GM18499 (cell line): ENCODE results near the gene MAP2K1.
"Not testable (repeated sequence)": the region's sequence is repeated elsewhere in the genome, so short reads cannot be mapped to it uniquely, and the experiment has no call there.

Experiments used
- ATAC-seq: cut with Tn5 transposase; IDR thresholded peaks from one replicate; pipeline ENCODE4 v1.9.1; 2021; ENCODE audit warnings: moderate number of reproducible peaks; ENCODE audit not compliant: insufficient read depth, unreplicated experiment

MAP2K1 gene

GRCh38 chr15:66390678-66391077 lies 4.0 kb downstream of the MAP2K1 start:
- ATAC-seq: no peak

- not testable (repeated sequence) for ATAC-seq
Observed at GRCh38 chr15:66393037-66393436, 6.3 kb downstream of the MAP2K1 start.

- no peak for ATAC-seq
Observed at GRCh38 chr15:66394472-66394871, 7.8 kb downstream of the MAP2K1 start.

- no peak for ATAC-seq
Observed at GRCh38 chr15:66394915-66395314, 8.2 kb downstream of the MAP2K1 start.

GRCh38 chr15:66399276-66399675 lies 12.6 kb downstream of the MAP2K1 start:
- ATAC-seq: no peak

GRCh38 chr15:66400351-66400774 lies 13.7 kb downstream of the MAP2K1 start:
- no peak for ATAC-seq

- ATAC-seq: no peak
Observed at GRCh38 chr15:66401130-66402021, 14.7 kb downstream of the MAP2K1 start.

GRCh38 chr15:66402761-66403284 lies 16.1 kb downstream of the MAP2K1 start:
- no peak for ATAC-seq

- ATAC-seq: no peak
Observed at GRCh38 chr15:66403323-66403722, 16.6 kb downstream of the MAP2K1 start.

GRCh38 chr15:66404122-66404521 lies 17.4 kb downstream of the MAP2K1 start:
- ATAC-seq: no peak

GRCh38 chr15:66404532-66404931 lies 17.8 kb downstream of the MAP2K1 start:
- ATAC-seq: no peak

GRCh38 chr15:66405007-66405406 lies 18.3 kb downstream of the MAP2K1 start:
- no peak for ATAC-seq

- no peak for ATAC-seq
Observed at GRCh38 chr15:66405615-66406014, 18.9 kb downstream of the MAP2K1 start.

GRCh38 chr15:66408254-66408653 lies 21.5 kb downstream of the MAP2K1 start:
- no peak for ATAC-seq

GRCh38 chr15:66408675-66409282 lies 22.1 kb downstream of the MAP2K1 start:
- ATAC-seq: no peak

- ATAC-seq: no peak
Observed at GRCh38 chr15:66409565-66410108, 22.9 kb downstream of the MAP2K1 start.

GRCh38 chr15:66411190-66411589 lies 24.5 kb downstream of the MAP2K1 start:
- no peak for ATAC-seq

GRCh38 chr15:66412220-66412619 lies 25.5 kb downstream of the MAP2K1 start:
- ATAC-seq: no peak

GRCh38 chr15:66413579-66413978 lies 26.9 kb downstream of the MAP2K1 start:
- no peak for ATAC-seq

GRCh38 chr15:66415360-66415759 lies 28.6 kb downstream of the MAP2K1 start:
- no peak for ATAC-seq

- no peak for ATAC-seq
Observed at GRCh38 chr15:66417736-66418135, 31.0 kb downstream of the MAP2K1 start.
